ENCODE measurements around the gene EXOSC2.

Gene EXOSC2

GRCh38 chr9:130698514-130698913, 4.9 kb downstream of the EXOSC2 start:
- no peak for DNase-seq (ENCODE audit: low read depth)

DNA sequence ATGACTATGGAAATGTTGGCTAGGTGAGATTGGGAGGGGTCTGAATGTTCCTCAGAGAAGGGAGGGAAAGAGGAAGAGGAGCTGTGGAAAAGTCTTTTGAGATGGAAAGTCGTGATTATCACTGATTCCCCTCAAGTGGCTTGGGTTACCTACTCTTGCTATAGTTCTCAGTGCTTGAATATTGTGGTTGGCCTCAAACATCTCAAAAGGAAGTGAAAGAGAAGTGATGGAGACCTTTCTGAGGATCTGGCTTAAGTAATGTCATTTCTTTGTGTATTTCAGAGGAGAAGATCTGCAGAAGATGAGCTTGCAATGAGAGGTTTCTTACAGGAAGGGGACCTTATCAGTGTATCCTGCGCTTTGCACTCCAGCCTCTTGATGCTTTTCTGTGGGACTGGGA, 5.5 kb downstream of the EXOSC2 start:
- no peak for DNase-seq (ENCODE audit: low read depth)

GRCh38 chr9:130701059-130702022, 7.8 kb downstream of the EXOSC2 start:
- peak; percentile 50 for DNase-seq (ENCODE audit: low read depth)

GRCh38 chr9:130703501-130703900, 9.9 kb downstream of the EXOSC2 start:
- no peak for DNase-seq (ENCODE audit: low read depth)

DNA sequence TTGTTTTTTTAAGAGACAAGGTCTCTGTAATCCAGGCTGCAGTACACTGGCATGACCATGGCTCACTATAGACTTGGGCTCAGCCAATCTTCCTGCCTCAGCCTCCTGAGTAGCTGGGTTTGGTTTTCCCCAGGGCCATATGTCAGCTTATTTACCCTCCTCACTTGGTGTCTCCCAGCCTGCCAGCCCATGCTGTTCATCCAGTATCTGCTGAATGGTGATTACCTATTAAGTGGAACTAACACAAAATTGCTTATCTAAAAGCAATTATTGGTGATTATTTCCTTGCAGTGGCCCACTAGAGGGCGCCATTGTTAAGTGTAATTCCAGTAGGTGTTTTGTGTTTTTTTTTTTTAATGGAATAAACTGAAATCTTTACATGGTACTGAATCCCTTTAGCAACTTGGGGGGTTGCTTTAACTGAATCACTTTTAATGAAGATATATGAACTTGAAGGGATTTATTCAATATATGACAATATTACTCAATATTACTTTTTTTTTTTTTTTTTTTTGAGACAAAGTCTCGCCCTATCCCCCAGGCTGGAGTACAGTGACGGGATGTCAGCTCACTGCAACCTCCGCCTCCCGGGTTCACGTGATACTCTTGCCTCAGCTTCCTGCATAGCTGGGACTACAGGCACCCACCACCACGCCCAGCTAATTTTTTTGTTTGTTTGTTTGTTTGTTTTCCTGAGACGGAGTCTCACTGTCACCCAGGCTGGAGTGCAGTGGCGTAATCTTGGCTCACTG, 13.8 kb downstream of the EXOSC2 start:
- DNase-seq (ENCODE audit: low read depth), result no peak

DNA sequence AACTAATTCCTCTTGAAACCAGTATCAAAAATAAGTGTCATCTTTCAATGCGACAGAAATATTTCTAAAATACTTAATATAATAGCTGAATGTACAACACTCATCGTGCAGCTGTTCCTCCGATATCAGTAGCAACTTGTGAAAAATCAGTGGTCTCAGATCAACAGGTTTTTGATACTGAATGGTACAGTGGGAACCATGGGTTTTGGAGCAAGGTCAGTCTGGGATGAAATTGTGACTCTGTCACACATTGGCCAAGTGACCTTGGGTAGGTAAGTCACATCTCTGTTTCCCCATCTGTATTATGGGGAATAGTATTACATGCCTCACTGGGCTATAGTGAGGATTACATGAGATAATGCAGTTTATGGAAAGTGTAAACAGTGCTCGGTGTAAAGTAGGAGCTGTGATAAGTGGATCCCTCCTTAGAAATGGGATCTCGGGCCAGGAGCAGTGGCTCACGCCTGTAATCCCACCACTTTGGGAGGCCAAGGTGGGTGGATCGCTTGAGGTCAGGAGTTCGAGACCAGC, 17.3 kb downstream of the EXOSC2 start:
- DNase-seq (ENCODE audit: low read depth), result no peak

GRCh38 chr9:130711469-130711868, 17.9 kb downstream of the EXOSC2 start:
- DNase-seq (ENCODE audit: low read depth), result no peak

- peak; percentile 98 for DNase-seq (ENCODE audit: low read depth)
Measured at GRCh38 chr9:130712564-130713285, 19.1 kb downstream of the EXOSC2 start.

- no peak for DNase-seq (ENCODE audit: low read depth)
Measured at GRCh38 chr9:130713286-130713960, 19.8 kb downstream of the EXOSC2 start.

- no peak for DNase-seq (ENCODE audit: low read depth)
Measured at GRCh38 chr9:130714586-130715110, 21.1 kb downstream of the EXOSC2 start.

- DNase-seq (ENCODE audit: low read depth), result no peak
Measured at GRCh38 chr9:130715270-130715669, 21.7 kb downstream of the EXOSC2 start.

DNA sequence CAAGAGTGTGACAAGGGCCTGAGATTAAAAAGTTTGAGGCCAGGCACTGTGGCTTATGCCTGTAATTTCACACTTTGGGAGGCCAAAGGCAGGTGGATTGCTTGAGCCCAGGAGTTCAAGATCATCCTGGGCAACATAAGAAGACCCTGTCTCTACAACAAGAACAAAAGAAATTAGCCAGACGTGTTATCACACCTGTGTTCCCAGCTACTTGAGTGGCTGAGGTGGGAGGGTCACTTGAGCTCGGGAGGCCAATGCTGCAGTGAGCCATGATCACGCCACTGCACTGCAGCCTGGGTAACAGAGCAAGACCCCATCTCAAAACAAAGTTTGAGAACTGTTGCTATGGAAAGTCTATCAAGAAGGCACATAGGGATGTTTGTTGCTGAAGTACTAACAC, 25.0 kb downstream of the EXOSC2 start:
- DNase-seq (ENCODE audit: low read depth), result no peak

DNA sequence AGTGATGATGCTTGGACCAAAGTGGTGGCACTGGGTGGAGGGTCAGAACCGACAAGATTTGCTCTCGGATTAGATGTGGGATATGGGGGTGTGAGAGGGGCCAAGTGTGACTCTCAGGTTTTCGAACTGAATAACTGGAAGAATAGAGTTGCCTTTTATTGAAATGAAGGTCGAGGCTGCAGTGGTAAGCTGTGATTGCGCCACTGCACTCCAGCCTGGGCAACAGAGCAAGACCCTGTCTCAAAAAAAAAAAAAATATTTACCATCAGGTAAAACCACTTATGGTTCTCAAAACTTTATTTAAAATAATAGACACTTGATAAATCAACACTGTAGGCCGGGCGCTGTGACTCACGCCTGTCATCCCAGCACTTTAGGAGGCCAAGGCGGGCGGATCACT, 27.2 kb downstream of the EXOSC2 start:
- no peak for DNase-seq (ENCODE audit: low read depth)

DNA sequence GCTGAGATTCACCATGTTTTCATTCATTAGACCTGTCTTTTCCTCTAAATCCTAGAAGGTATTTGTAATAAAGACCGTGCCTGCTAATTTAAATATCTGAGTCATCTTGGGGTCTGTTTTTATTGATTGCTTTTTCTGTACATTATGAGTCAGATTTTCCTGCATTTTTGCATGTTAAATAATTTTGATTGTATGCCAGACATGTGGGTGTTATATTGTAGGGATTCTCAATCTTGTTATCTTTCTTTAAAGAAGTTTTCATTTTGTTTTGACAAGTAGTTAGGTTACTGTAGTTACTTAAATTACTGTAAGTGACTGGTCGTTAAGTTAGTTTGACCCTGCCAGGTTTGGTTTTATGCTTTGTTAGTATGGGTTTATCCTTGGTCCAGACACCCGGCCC, 35.1 kb downstream of the EXOSC2 start:
- DNase-seq (ENCODE audit: low read depth), result no peak

DNA sequence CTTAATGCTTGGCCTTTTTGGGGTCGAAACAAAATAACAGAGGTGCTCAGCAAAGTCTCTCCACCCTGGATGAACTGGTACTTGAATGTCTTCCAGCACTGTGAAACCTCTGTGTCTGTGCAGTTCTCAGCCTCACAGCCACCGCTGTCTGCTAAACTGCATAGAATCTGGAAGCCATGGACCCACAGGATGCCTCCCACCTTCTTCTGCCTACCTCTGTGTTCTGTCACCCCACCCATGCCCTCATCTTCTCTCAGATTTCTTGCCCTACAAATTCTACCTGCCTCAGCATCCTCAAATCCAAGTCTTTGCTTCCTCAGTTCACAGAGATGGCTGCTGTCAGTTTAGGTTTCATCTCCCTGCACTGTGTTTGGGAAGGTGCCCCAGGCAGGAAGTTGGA, 35.6 kb downstream of the EXOSC2 start:
- no peak for DNase-seq (ENCODE audit: low read depth)

GRCh38 chr9:130731355-130731754, 37.8 kb downstream of the EXOSC2 start:
- DNase-seq (ENCODE audit: low read depth), result no peak

DNA sequence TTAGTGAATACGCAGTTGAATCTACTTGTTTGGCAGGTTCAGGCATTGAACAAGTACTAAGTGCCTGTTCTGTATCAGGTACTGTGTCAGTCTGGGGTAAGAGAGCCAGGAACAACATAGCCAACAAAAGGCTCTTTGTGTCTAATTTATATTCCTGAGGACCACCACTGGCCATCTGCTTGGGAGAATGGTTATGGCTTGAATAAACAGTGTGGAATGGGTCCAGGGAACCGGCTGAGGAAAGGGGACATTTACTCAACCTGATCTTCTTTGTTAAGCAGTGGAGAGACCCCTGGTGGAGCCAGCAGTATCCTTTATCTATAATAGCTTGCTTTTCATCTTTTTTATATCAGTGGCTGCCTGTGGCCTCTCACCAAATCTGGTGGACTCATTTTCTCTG, 38.6 kb downstream of the EXOSC2 start:
- no peak for DNase-seq (ENCODE audit: low read depth)

DNA sequence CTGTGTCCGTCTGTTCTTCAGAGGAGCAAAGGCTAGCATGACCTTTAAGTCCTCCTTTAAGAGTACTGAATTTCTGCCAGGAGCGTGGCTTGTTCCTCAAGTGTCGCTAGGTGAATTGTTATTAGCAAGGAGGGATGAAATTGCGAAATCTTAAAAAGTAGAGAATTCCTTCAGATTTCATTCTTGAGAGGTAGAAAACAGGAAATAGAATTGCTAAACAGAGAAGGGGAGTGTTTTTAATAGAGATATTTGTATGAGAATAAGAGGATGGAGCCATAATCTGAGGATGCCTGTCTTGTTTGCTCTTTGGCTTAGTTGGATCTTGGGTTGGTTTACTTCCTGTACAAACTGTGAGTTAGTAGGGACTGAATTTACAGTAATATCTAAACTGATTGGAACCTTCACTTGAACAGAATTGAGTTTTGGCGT, 39.2 kb downstream of the EXOSC2 start:
- DNase-seq (ENCODE audit: low read depth), result no peak

DNA sequence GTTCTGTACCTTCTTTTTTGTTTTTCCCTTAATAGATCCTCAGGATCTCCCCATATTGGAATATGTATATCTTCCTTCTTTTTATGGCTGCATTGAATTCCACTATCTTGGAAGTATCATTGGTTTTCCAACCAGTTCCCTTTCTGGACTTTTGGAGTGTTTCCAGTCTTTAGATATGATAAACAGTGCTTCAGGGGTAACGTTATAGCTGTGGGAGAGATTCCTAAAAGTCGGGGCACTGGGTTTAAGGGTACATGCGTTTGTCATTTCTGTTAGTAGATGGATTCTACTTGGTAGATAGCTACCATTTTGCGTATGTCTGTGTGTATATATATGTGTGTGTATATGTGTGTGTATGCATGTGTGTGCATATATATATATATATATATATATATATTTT, 42.0 kb downstream of the EXOSC2 start:
- no peak for DNase-seq (ENCODE audit: low read depth)

- no peak for DNase-seq (ENCODE audit: low read depth)
Measured at GRCh38 chr9:130736834-130737233, 43.3 kb downstream of the EXOSC2 start.

DNA sequence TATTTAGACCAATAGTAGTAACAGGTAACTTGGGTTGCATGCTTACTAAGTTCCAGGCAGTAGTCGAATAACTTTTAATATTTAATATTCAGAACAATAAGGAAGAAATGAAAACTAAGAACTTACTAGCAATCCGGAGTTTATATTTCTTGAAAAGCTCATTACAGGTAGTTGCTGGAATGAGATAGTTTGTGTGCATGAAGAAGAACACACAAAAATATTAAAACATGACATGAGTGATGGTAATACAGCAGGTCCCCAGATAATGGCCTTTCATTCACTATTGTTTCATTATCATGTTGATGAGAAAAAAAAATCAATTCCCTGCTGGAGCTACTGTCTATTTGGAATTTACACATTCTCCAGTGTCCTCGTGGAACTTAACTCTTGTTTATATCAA, 44.7 kb downstream of the EXOSC2 start:
- DNase-seq (ENCODE audit: low read depth), result no peak
